ENCODE data around the gene MAP2K5. TPM values are rescaled to one million over a fixed set of nuclear protein-coding genes. Genes with fewer than 3 reads are reported as not detected.

The MAP2K5 gene
- total RNA-seq, 1 donor from 2014 or later, result 2.9 TPM

DNA sequence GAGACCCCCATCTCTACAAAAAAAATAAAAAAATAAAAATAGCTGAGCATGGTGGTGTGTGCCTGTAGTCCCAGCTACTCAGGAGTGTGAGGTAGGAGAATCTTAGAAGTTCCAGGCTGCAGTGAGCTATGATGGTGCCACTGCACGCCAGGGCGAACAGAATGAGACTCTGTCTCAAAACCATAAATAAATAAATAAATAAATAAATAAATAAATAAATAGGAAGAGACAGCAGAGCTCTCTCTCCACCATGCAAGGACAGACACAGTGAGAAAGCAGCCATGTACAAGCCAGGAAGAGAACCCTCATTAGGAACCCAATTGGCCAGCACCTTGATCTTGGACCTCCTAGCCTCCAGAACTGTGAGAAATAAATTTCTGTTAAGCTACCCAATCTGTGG is 26.9 kb upstream of the MAP2K5 start:
- no peak for DNase-seq (ENCODE audit: low read depth)
- no peaks in the 10 kb centered on the region for H3K36me3 ChIP-seq (ENCODE audit: control insufficient read depth, insufficient read depth, low read length)
- FAIRE-seq, result no peak
- H3K4me3 ChIP-seq (ENCODE audit: low read depth, low read length), result no peak overlapping the region
- TF ChIP-seq, protein P1, sequence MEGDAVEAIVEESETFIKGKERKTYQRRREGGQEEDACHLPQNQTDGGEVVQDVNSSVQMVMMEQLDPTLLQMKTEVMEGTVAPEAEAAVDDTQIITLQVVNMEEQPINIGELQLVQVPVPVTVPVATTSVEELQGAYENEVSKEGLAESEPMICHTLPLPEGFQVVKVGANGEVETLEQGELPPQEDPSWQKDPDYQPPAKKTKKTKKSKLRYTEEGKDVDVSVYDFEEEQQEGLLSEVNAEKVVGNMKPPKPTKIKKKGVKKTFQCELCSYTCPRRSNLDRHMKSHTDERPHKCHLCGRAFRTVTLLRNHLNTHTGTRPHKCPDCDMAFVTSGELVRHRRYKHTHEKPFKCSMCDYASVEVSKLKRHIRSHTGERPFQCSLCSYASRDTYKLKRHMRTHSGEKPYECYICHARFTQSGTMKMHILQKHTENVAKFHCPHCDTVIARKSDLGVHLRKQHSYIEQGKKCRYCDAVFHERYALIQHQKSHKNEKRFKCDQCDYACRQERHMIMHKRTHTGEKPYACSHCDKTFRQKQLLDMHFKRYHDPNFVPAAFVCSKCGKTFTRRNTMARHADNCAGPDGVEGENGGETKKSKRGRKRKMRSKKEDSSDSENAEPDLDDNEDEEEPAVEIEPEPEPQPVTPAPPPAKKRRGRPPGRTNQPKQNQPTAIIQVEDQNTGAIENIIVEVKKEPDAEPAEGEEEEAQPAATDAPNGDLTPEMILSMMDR (IDR thresholded peaks at IDR 0.05; ENCODE audit: insufficient read depth, low read length, severe bottlenecking), result no peak
- H3K27me3 ChIP-seq (ENCODE audit: control insufficient read depth, insufficient read depth, low read length), result no peaks in the 10 kb centered on the region

DNA sequence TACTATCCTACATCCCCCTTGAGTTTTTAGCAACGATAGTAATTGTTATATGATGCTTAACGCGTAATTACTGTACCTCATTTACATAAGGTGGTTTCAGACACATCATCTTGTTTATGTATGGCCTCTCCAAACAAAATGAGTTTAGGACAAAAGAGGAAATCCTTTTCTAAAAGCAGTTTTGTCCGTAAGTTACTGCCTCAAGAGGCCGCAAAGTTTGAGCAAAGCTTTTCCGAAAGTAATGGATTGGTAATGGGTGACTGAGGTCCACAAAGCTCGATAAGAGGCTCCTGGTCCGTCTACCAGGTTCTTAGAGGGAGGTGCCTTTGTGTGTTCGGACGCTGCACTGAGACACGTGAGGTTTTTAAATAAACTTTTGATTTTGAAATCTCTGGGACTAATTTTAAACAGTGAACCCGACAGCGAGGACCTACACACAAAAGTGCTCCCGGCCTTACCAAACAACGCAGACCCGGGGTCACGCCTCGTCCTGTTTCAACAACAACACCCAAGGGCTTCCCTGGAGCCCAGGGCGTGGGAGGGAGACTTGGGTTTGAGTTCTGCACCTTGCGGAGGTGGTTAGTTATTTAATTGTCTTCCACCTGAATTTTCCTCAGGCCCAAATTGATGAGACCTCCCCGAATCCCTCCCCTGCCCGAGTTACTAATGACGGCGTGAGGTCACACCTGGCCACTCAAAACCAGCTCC is 22.0 kb upstream of the MAP2K5 start:
- Histone ChIP-seq H3K27me3 (ENCODE audit: control insufficient read depth, insufficient read depth, low read length) (no peaks in the 10 kb centered on the region), H3K4me3 (ENCODE audit: low read depth, low read length) (peak overlapping the region; percentile 96), H3K36me3 (ENCODE audit: control insufficient read depth, insufficient read depth, low read length) (no peaks in the 10 kb centered on the region)
- DNase-seq (ENCODE audit: low read depth) (peak; percentile 38), FAIRE-seq (no peak)
- TF ChIP-seq, protein P1 (IDR thresholded peaks at IDR 0.05; ENCODE audit: insufficient read depth, low read length, severe bottlenecking), result no peak

DNA sequence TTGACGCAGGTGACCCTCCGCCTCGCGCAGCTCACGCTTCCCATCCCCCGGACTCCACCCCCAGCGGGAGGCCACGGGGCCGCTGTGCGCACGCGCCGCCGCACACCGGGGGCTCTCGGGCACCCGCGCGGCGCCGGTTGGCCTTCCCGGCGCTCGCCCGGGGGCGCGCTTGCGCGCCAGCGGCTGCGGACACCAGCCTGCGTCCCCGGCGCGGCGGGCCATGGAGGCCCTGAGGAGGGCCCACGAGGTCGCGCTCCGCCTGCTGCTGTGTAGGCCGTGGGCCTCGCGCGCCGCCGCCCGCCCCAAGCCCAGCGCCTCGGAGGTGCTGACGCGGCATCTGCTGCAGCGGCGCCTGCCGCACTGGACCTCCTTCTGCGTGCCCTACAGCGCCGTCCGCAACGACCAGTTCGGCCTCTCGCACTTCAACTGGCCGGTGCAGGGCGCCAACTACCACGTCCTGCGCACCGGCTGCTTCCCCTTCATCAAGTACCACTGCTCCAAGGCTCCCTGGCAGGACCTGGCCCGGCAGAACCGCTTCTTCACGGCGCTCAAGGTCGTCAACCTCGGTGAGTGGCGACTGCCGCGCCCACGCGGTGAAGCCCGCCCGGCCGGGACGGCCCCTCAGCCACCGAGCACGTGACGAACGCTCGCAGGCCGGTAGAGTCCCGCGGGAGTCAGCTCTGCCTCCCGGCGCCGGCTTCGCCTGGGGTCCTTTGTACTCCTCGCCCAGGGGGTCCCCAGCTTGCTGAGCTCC is 21.3 kb upstream of the MAP2K5 start, which contains the start of gene C15orf61:
TSS of gene C15orf61 (plus strand) at position 103 of the 754 bp plus-strand sequence. CDS start at position 221, 118 bp downstream.
- TF ChIP-seq, protein P1 (IDR thresholded peaks at IDR 0.05; ENCODE audit: insufficient read depth, low read length, severe bottlenecking), result peak; percentile 2
- Histone ChIP-seq H3K36me3 (ENCODE audit: control insufficient read depth, insufficient read depth, low read length) (no peaks in the 10 kb centered on the region), H3K27me3 (ENCODE audit: control insufficient read depth, insufficient read depth, low read length) (no peaks in the 10 kb centered on the region), H3K4me3 (ENCODE audit: low read depth, low read length) (peak within 1 kb of the TSS; percentile 96)
- FAIRE-seq, result no peak
- DNase-seq (ENCODE audit: low read depth), result peak; percentile 77

DNA sequence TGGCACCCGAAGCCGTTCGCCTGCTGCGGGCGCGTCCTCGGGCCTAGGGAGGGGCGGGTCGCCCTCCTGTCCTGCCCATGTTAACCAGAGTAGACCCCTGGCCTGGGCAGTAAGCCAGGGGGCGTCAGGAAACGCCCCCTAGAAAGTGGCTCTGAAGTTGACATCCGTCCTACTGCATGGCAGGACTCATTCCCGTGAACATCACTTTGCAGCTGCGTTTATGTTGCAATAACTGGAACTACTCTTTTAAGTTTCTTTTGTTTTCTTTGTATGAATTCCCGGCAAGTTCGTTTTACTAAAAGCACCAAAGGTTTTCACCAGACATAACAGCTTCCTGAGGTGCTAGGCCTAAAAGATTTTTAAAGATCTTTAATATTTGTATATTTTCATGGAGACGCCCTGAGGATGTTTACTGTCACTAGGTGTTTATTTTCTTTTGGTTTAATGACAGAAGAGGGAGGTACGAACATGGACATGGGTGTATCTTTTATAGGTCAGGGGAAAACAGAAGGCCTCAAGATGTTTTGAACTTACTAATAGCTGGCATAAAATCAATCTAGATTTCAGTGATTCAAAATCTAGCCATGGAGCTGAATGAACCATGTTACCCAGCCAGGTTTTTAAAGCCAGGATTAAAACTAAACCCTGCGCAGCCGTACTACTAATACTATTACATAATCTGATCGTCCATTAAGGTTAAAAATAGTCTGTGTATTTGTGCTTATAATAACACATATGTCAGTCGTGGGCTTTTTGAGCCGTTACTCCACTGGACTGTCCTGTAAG is 20.5 kb upstream of the MAP2K5 start:
- TF ChIP-seq, protein P1 (IDR thresholded peaks at IDR 0.05; ENCODE audit: insufficient read depth, low read length, severe bottlenecking), result no peak
- Histone ChIP-seq H3K27me3 (ENCODE audit: control insufficient read depth, insufficient read depth, low read length) (no peaks in the 10 kb centered on the region), H3K36me3 (ENCODE audit: control insufficient read depth, insufficient read depth, low read length) (no peaks in the 10 kb centered on the region), H3K4me3 (ENCODE audit: low read depth, low read length) (peak overlapping the region; percentile 96)
- FAIRE-seq (no peak), DNase-seq (ENCODE audit: low read depth) (peak; percentile 29)

DNA sequence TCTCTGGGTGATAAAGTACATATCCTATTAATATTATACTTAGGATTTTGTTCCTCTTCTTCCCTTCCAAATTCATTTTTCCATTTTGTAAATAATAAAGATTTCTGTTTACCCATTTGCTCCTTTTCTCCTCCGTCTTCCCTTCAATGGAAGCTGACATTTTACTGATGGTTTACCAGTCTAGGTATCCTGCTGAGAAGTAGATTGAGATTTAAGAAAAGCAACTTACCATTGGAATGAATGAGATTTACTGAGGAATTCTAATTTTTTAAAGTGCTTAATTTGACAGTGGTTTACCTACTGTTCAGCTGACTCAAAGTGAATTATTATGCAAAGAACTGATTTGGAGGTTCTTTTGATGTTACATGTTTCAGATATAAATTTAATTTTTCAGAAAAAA is 19.2 kb upstream of the MAP2K5 start:
- H3K27me3 ChIP-seq (ENCODE audit: control insufficient read depth, insufficient read depth, low read length), result no peaks in the 10 kb centered on the region
- TF ChIP-seq, protein P1 (IDR thresholded peaks at IDR 0.05; ENCODE audit: insufficient read depth, low read length, severe bottlenecking), result no peak
- DNase-seq (ENCODE audit: low read depth) (no peak), FAIRE-seq (no peak)
- no peak overlapping the region for H3K4me3 ChIP-seq (ENCODE audit: low read depth, low read length)
- H3K36me3 ChIP-seq (ENCODE audit: control insufficient read depth, insufficient read depth, low read length), result no peaks in the 10 kb centered on the region

All from bronchial epithelial cell (primary cell).